Hepatocyte (in vitro differentiated cells): ENCODE measurements around the gene NANOS3. TPM values are rescaled to one million over a fixed set of nuclear protein-coding genes. Genes with fewer than 3 reads are reported as not detected.

Experiments used
- DNase-seq: peaks from one replicate; pipeline ENCODE4 v3.0.0-alpha.2; 2016; ENCODE audit warnings: low spot score
- H2AFZ ChIP-seq: fragments of 200-600 bp; sonication (generic); 2 replicates; pipeline ENCODE4 v1.6.0; 2016; ENCODE audit warnings: antibody characterized with exemption, mild to moderate bottlenecking
- H3K27ac ChIP-seq: fragments of 200-600 bp; sonication (generic); 2 replicates; pipeline ENCODE4 v1.5.1; 2016; ENCODE audit warnings: mild to moderate bottlenecking
- H3K27me3 ChIP-seq: fragments of 200-600 bp; sonication (generic); 2 replicates; pipeline ENCODE4 v1.6.1; 2016
- H3K36me3 ChIP-seq: fragments of 200-600 bp; sonication (generic); replicated peaks from 2 replicates; pipeline ENCODE4 v1.5.1; 2016; ENCODE audit warnings: low read depth; ENCODE audit not compliant: insufficient read depth
- H3K4me1 ChIP-seq: fragments of 200-600 bp; sonication (generic); 2 replicates; pipeline ENCODE4 v1.5.1; 2016; ENCODE audit warnings: mild to moderate bottlenecking, moderate library complexity; ENCODE audit not compliant: insufficient read depth
- H3K4me2 ChIP-seq: fragments of 200-600 bp; sonication (generic); 2 replicates; pipeline ENCODE4 v1.6.0; 2016
- H3K4me3 ChIP-seq: fragments of 200-600 bp; sonication (generic); 2 replicates; pipeline ENCODE4 v1.5.1; 2016; ENCODE audit warnings: mild to moderate bottlenecking
- H3K79me2 ChIP-seq: fragments of 200-600 bp; sonication (generic); 2 replicates; pipeline ENCODE4 v1.6.0; 2017; ENCODE audit warnings: mild to moderate bottlenecking
- H3K9me2 ChIP-seq: fragments of 200-600 bp; sonication (generic); replicated peaks from 2 replicates; pipeline ENCODE4 v1.6.0; 2017; ENCODE audit warnings: mild to moderate bottlenecking; ENCODE audit not compliant: insufficient read depth
- H3K9me3 ChIP-seq: fragments of 200-600 bp; sonication (generic); 2 replicates; pipeline ENCODE4 v1.5.1; 2016; ENCODE audit warnings: low read depth, mild to moderate bottlenecking
- H4K20me1 ChIP-seq: fragments of 200-600 bp; sonication (generic); 2 replicates; pipeline ENCODE4 v1.6.0; 2016; ENCODE audit warnings: mild to moderate bottlenecking; ENCODE audit not compliant: insufficient read depth, poor library complexity, severe bottlenecking
- EZH2 ChIP-seq: fragments of 200-600 bp; sonication (generic); IDR thresholded peaks from 2 replicates; pipeline ENCODE4 v1.6.1; 2016; ENCODE audit warnings: antibody characterized with exemption, mild to moderate bottlenecking, borderline replicate concordance
- EZH2phosphoT487 ChIP-seq: fragments of 200-600 bp; sonication (generic); IDR thresholded peaks from one replicate; pipeline ENCODE4 v1.6.1; 2018; ENCODE audit warnings: antibody characterized with exemption, mild to moderate bottlenecking, low read depth, moderate library complexity; ENCODE audit not compliant: unreplicated experiment, severe bottlenecking
- WGBS: methylation state at CpG from one replicate; pipeline ENCODE4 v1.1.6; 2016; ENCODE audit warnings: low lambda C conversion rate; ENCODE audit errors: missing lambda C conversion rate; 5-methylcytosine and 5-hydroxymethylcytosine counted together
- polyA plus RNA-seq: library from polyadenylated mRNA; unstranded; fragments of >200 nt; fragmentation: Nextera tagmentation; extraction: Ambion mirVana; gene quantifications from 2 replicates; pipeline ENCODE4 v1.2.1, GENCODE V29; 2016
- total RNA-seq: library from RNA; depleted of rRNA; stranded (reverse); fragments of >200 nt; gene quantifications from 2 replicates; pipeline ENCODE4 v1.2.3, GENCODE V29; 2014
- TF ChIP-seq, protein P1 (sequence below): fragments of 200-600 bp; sonication (generic); IDR thresholded peaks from 2 replicates; pipeline ENCODE4 v1.5.1; 2016; ENCODE audit warnings: antibody characterized with exemption, mild to moderate bottlenecking; ENCODE audit not compliant: poor library complexity

NANOS3 gene
- total and polyA plus RNA-seq, 2 experiments from 2014 or later: 0.60 to 2.1 TPM

GRCh38 chr19:13869281-13869680, 7.7 kb upstream of the NANOS3 start:
- Histone ChIP-seq H3K27ac (no peak overlapping the region), H3K79me2 (peaks cover 5% of the 10 kb centered on the region), H3K36me3 (no peaks in the 10 kb centered on the region), H3K4me2 (no peak overlapping the region), H3K9me2 (no peaks in the 10 kb centered on the region), H3K27me3 (no peaks in the 10 kb centered on the region), H4K20me1 (no peaks in the 10 kb centered on the region), H3K4me3 (no peak overlapping the region), H3K9me3 (no peaks in the 10 kb centered on the region), H3K4me1 (peaks cover 14% of the 10 kb centered on the region), H2AFZ (no peak overlapping the region)
- DNase-seq: no peak
- WGBS: 84% methylated on average over 13 of the region's 13 CpGs
- TF ChIP-seq EZH2phosphoT487: no peak
- no peak for TF ChIP-seq EZH2
- TF ChIP-seq, protein P1, sequence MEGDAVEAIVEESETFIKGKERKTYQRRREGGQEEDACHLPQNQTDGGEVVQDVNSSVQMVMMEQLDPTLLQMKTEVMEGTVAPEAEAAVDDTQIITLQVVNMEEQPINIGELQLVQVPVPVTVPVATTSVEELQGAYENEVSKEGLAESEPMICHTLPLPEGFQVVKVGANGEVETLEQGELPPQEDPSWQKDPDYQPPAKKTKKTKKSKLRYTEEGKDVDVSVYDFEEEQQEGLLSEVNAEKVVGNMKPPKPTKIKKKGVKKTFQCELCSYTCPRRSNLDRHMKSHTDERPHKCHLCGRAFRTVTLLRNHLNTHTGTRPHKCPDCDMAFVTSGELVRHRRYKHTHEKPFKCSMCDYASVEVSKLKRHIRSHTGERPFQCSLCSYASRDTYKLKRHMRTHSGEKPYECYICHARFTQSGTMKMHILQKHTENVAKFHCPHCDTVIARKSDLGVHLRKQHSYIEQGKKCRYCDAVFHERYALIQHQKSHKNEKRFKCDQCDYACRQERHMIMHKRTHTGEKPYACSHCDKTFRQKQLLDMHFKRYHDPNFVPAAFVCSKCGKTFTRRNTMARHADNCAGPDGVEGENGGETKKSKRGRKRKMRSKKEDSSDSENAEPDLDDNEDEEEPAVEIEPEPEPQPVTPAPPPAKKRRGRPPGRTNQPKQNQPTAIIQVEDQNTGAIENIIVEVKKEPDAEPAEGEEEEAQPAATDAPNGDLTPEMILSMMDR: no peak

GRCh38 chr19:13870873-13871272, 6.1 kb upstream of the NANOS3 start:
- no peaks in the 10 kb centered on the region for H3K27me3 ChIP-seq
- H3K9me2 ChIP-seq: no peaks in the 10 kb centered on the region
- H3K4me2 ChIP-seq: no peak overlapping the region
- peaks cover 13% of the 10 kb centered on the region for H3K4me1 ChIP-seq
- no peaks in the 10 kb centered on the region for H4K20me1 ChIP-seq
- TF ChIP-seq, protein P1: no peak
- WGBS: 86% methylated on average over 4 of the region's 4 CpGs
- no peaks in the 10 kb centered on the region for H3K9me3 ChIP-seq
- H3K79me2 ChIP-seq: peaks cover 5% of the 10 kb centered on the region
- no peak for DNase-seq
- H2AFZ ChIP-seq: no peak overlapping the region
- no peaks in the 10 kb centered on the region for H3K36me3 ChIP-seq
- no peak overlapping the region for H3K4me3 ChIP-seq
- H3K27ac ChIP-seq: no peak overlapping the region

DNA sequence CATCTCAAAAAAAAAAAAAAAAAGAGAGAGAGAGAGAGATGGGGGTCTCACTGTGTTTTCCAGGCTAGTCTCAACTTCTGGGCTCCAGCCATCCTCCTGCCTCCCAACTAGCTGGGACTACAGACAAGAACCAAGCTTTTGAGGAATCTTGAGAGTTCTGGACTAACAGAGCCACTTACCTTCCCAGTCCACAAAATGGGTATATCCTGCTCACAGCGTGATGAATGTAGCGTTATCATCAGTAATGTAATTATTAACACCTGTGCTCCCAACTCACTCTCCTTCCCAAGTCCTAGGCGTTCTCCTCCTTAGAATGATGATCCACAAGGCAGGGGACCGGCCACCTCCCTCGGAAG, 4.6 kb upstream of the NANOS3 start:
- Histone ChIP-seq H3K36me3 (no peaks in the 10 kb centered on the region), H3K9me3 (no peaks in the 10 kb centered on the region), H3K4me1 (peaks cover 5% of the 10 kb centered on the region), H3K4me3 (peak overlapping the region; percentile 77), H3K9me2 (no peaks in the 10 kb centered on the region), H3K79me2 (no peaks in the 10 kb centered on the region), H3K4me2 (peak overlapping the region; percentile 91), H3K27me3 (no peaks in the 10 kb centered on the region), H4K20me1 (no peaks in the 10 kb centered on the region), H3K27ac (no peak overlapping the region), H2AFZ (peak overlapping the region; percentile 95)
- 42% methylated on average over 5 of the region's 5 CpGs for WGBS
- TF ChIP-seq, protein P1: no peak
- TF ChIP-seq EZH2: no peak
- TF ChIP-seq EZH2phosphoT487: no peak
- no peak for DNase-seq

- H3K4me1 ChIP-seq: peaks cover 5% of the 10 kb centered on the region
- whole genome bisulfite sequencing: 5% methylated on average over 25 of the region's 45 CpGs
- no peak overlapping the region for H3K27ac ChIP-seq
- no peaks in the 10 kb centered on the region for H3K36me3 ChIP-seq
- H4K20me1 ChIP-seq: no peaks in the 10 kb centered on the region
- H3K79me2 ChIP-seq: no peaks in the 10 kb centered on the region
- peak overlapping the region; percentile 95 for H2AFZ ChIP-seq
- H3K4me3 ChIP-seq: peak overlapping the region; percentile 77
- DNase-seq: peak; percentile 65
- H3K9me3 ChIP-seq: no peaks in the 10 kb centered on the region
- H3K4me2 ChIP-seq: peak overlapping the region; percentile 91
- TF ChIP-seq, protein P1: peak; percentile 48
- no peak for TF ChIP-seq EZH2phosphoT487
- no peak for TF ChIP-seq EZH2
- H3K27me3 ChIP-seq: no peaks in the 10 kb centered on the region
- H3K9me2 ChIP-seq: no peaks in the 10 kb centered on the region
These were observed 4.1 kb upstream of the NANOS3 start for GRCh38 chr19:13872695-13873389.
